Astrocyte (in vitro differentiated cells and primary cell): ENCODE measurements around the gene RAB8B. TPM values are rescaled to one million over a fixed set of nuclear protein-coding genes. Genes with fewer than 3 reads are reported as not detected.
"Not testable (repeated sequence)": the region's sequence is repeated elsewhere in the genome, so short reads cannot be mapped to it uniquely, and the experiment has no call there.

Experiments
- DNase-seq: peaks from one replicate; pipeline ENCODE4 v3.0.0-alpha.2; 2010; ENCODE audit warnings: low read depth
- FAIRE-seq: peaks from 2 replicates; lab custom pipeline; 2011; peaks lifted over from hg19 to GRCh38; lab: Jason Lieb, UNC
- H2AFZ ChIP-seq: 2 replicates; pipeline ENCODE4 v1.6.0; 2012; ENCODE audit warnings: low read depth, low read length, inconsistent platforms
- H3K27ac ChIP-seq: 2 replicates; pipeline ENCODE4 v1.5.1; 2011; ENCODE audit warnings: low read depth, low read length, inconsistent platforms
- H3K27me3 ChIP-seq: 2 replicates; pipeline ENCODE4 v1.6.0; 2011; ENCODE audit warnings: low read length, inconsistent platforms; ENCODE audit not compliant: insufficient read depth
- H3K36me3 ChIP-seq: 2 replicates; pipeline ENCODE4 v1.5.1; 2011; ENCODE audit warnings: low read length, inconsistent platforms; ENCODE audit not compliant: insufficient read depth
- H3K4me1 ChIP-seq: 2 replicates; pipeline ENCODE4 v1.5.1; 2011; ENCODE audit warnings: low read length, inconsistent platforms; ENCODE audit not compliant: insufficient read depth
- H3K4me2 ChIP-seq: 2 replicates; pipeline ENCODE4 v1.6.0; 2012; ENCODE audit warnings: low read length, inconsistent platforms
- H3K4me3 ChIP-seq: 2 replicates; pipeline ENCODE4 v1.5.1; 2011; ENCODE audit warnings: low read depth, mild to moderate bottlenecking, low read length, inconsistent platforms; ENCODE audit not compliant: insufficient read depth
- H3K79me2 ChIP-seq: 2 replicates; pipeline ENCODE4 v1.6.0; 2012; ENCODE audit warnings: mild to moderate bottlenecking, low read length, inconsistent platforms; ENCODE audit not compliant: insufficient read depth
- H3K9ac ChIP-seq: 2 replicates; pipeline ENCODE4 v1.6.0; 2012; ENCODE audit warnings: mild to moderate bottlenecking, low read length, inconsistent platforms
- H3K9me3 ChIP-seq: 2 replicates; pipeline ENCODE4 v1.5.1; 2012; ENCODE audit warnings: low read depth, mild to moderate bottlenecking, low read length, inconsistent platforms; ENCODE audit not compliant: insufficient read depth
- H4K20me1 ChIP-seq: 2 replicates; pipeline ENCODE4 v1.6.0; 2012; ENCODE audit warnings: low read length, inconsistent platforms; ENCODE audit not compliant: insufficient read depth
- H3K27ac Mint-ChIP-seq: one replicate; pipeline ENCODE4 v1.8.0; 2021; ENCODE audit warnings: mild to moderate bottlenecking, mixed read lengths; ENCODE audit not compliant: unreplicated experiment
- H3K27me3 Mint-ChIP-seq: one replicate; pipeline ENCODE4 v1.8.0; 2021; ENCODE audit warnings: low read depth, mixed read lengths; ENCODE audit not compliant: unreplicated experiment
- H3K36me3 Mint-ChIP-seq: one replicate; pipeline ENCODE4 v1.8.0; 2021; ENCODE audit warnings: low read depth, mixed read lengths; ENCODE audit not compliant: unreplicated experiment
- H3K4me1 Mint-ChIP-seq: one replicate; pipeline ENCODE4 v1.8.0; 2021; ENCODE audit warnings: low read depth, mixed read lengths; ENCODE audit not compliant: unreplicated experiment
- H3K4me3 Mint-ChIP-seq: one replicate; pipeline ENCODE4 v1.8.0; 2021; ENCODE audit warnings: mild to moderate bottlenecking, moderate library complexity, mixed read lengths; ENCODE audit not compliant: unreplicated experiment
- H3K9me3 Mint-ChIP-seq: one replicate; pipeline ENCODE4 v1.8.0; 2021; ENCODE audit warnings: mild to moderate bottlenecking, mixed read lengths; ENCODE audit not compliant: unreplicated experiment
- CTCF ChIP-seq: IDR thresholded peaks from 2 replicates; pipeline ENCODE4 v1.5.1; 2011; ENCODE audit warnings: low read depth, mild to moderate bottlenecking, inconsistent platforms, low read length, moderate library complexity; ENCODE audit not compliant: insufficient read depth
- EZH2 ChIP-seq: IDR thresholded peaks from 2 replicates; pipeline ENCODE4 v1.6.1; 2012; ENCODE audit warnings: mild to moderate bottlenecking, low read length, inconsistent platforms; ENCODE audit not compliant: insufficient read depth
- total RNA-seq: library from RNA; stranded (reverse); gene quantifications from 2 replicates; pipeline ENCODE4 v1.2.1, GENCODE V29; 2021

The RAB8B gene
- total RNA-seq, 1 donor from 2014 or later: 49.3 TPM

GRCh38 chr15:63234451-63234870 lies 45.1 kb downstream of the RAB8B start:
- H3K9me3 ChIP-seq: no peaks in the 10 kb centered on the region
- peak overlapping the region; percentile 66 for H3K4me2 ChIP-seq
- no peak overlapping the region for H3K4me3 ChIP-seq
- H3K9ac ChIP-seq: peak overlapping the region; percentile 76
- no peak overlapping the region for H2AFZ ChIP-seq
- no peaks in the 10 kb centered on the region for H3K27me3 ChIP-seq
- DNase-seq (peak; percentile 74), FAIRE-seq (no peak)
- H4K20me1 ChIP-seq: no peaks in the 10 kb centered on the region
- H3K27me3 Mint-ChIP-seq: no peaks in the 10 kb centered on the region
- H3K4me3 Mint-ChIP-seq: peak overlapping the region; percentile 61
- H3K9me3 Mint-ChIP-seq: no peaks in the 10 kb centered on the region
- H3K4me1 Mint-ChIP-seq: peaks cover 55% of the 10 kb centered on the region
- peak overlapping the region; percentile 94 for H3K27ac ChIP-seq
- peak overlapping the region; percentile 93 for H3K27ac Mint-ChIP-seq
- peaks cover 6% of the 10 kb centered on the region for H3K36me3 Mint-ChIP-seq
- H3K36me3 ChIP-seq: no peaks in the 10 kb centered on the region
- TF ChIP-seq CTCF (no peak), EZH2 (no peak)
- peaks cover 26% of the 10 kb centered on the region for H3K79me2 ChIP-seq
- peaks cover 39% of the 10 kb centered on the region for H3K4me1 ChIP-seq

GRCh38 chr15:63236272-63236671 lies 46.9 kb downstream of the RAB8B start:
- Histone ChIP-seq H3K4me1 (peaks cover 39% of the 10 kb centered on the region), H3K27ac (peak overlapping the region; percentile 76), H3K4me2 (peak overlapping the region; percentile 67), H3K9ac (peak overlapping the region; percentile 55), H3K79me2 (peaks cover 41% of the 10 kb centered on the region), H4K20me1 (no peaks in the 10 kb centered on the region), H3K4me3 (no peak overlapping the region), H3K36me3 (no peaks in the 10 kb centered on the region), H2AFZ (no peak overlapping the region), H3K9me3 (no peaks in the 10 kb centered on the region), H3K27me3 (no peaks in the 10 kb centered on the region)
- FAIRE-seq: peak; percentile 74
- H3K4me3 Mint-ChIP-seq: no peak overlapping the region
- H3K4me1 Mint-ChIP-seq: peaks cover 58% of the 10 kb centered on the region
- no peaks in the 10 kb centered on the region for H3K27me3 Mint-ChIP-seq
- peaks cover 5% of the 10 kb centered on the region for H3K36me3 Mint-ChIP-seq
- peak; percentile 84 for DNase-seq
- no peak for TF ChIP-seq EZH2
- TF ChIP-seq CTCF: no peak
- H3K27ac Mint-ChIP-seq: no peak overlapping the region
- no peaks in the 10 kb centered on the region for H3K9me3 Mint-ChIP-seq

GRCh38 chr15:63237086-63237485 lies 47.7 kb downstream of the RAB8B start:
- not testable (repeated sequence) for H3K4me2 ChIP-seq, H3K36me3 Mint-ChIP-seq, H4K20me1 ChIP-seq, H3K27ac ChIP-seq, DNase-seq, H3K36me3 ChIP-seq, H3K27ac Mint-ChIP-seq, H3K4me3 ChIP-seq, H3K27me3 Mint-ChIP-seq, FAIRE-seq, H3K9ac ChIP-seq, H2AFZ ChIP-seq, H3K27me3 ChIP-seq, H3K9me3 Mint-ChIP-seq, H3K9me3 ChIP-seq
- peaks cover 49% of the 10 kb centered on the region for H3K4me1 Mint-ChIP-seq
- H3K4me1 ChIP-seq: peaks cover 39% of the 10 kb centered on the region
- peak overlapping the region; percentile 3 for H3K4me3 Mint-ChIP-seq
- peaks cover 45% of the 10 kb centered on the region for H3K79me2 ChIP-seq
